Measurements from ENCODE around the gene TMEM236. TPM values are rescaled to one million over a fixed set of nuclear protein-coding genes. Genes with fewer than 3 reads are reported as not detected.

Gene TMEM236
- total RNA-seq, 1 experiment from 2014 or later, result 0.24 TPM

GRCh38 chr10:17737027-17737965, 14.7 kb upstream of the TMEM236 start:
- POLR2A ChIA-PET (ENCODE audit: unreplicated experiment), result no interaction called here
- intact Hi-C loops (cut with micrococcal nuclease; ENCODE audit: unreplicated experiment), result loop anchor here (2.0 to 5.0 kb wide), 3 partner anchors 120 to 478 kb away; partner anchors contain the start of gene HACD1
- H3K4me2 ChIP-seq, result no peak overlapping the region
- no peaks in the 10 kb centered on the region for H3K36me3 ChIP-seq (ENCODE audit: low read depth)
- TF ChIP-seq EZH2 (IDR thresholded peaks at IDR 0.05; ENCODE audit: low read depth), result no peak
- peak; percentile 65 for TF ChIP-seq CTCF (conservative IDR thresholded peaks at IDR 0.05)
- BruUV-seq (replicated peaks), result no TSS peak
- no peaks in the 10 kb centered on the region for H3K9me2 ChIP-seq (ENCODE audit: insufficient read depth)
- H3K9me3 ChIP-seq (ENCODE audit: insufficient read depth, low read depth), result no peaks in the 10 kb centered on the region
- no peaks in the 10 kb centered on the region for H3K79me2 ChIP-seq (ENCODE audit: low read depth)
- no peak overlapping the region for H2AFZ ChIP-seq
- H4K20me1 ChIP-seq (ENCODE audit: insufficient read depth), result no peaks in the 10 kb centered on the region
- no peaks in the 10 kb centered on the region for H3K4me1 ChIP-seq (replicated peaks; ENCODE audit: insufficient read depth)
- no peak overlapping the region for H3K27ac ChIP-seq
- CTCF ChIA-PET, result interaction anchor here (0.6 kb wide), 1 partner anchor 892 kb away, joined by 4 read pairs; no protein-coding TSS in a partner anchor
- no peaks in the 10 kb centered on the region for H3K27me3 ChIP-seq (ENCODE audit: insufficient read depth, low read depth)
- no peak for DNase-seq
- no peak overlapping the region for H3K4me3 ChIP-seq
- H3F3A ChIP-seq (ENCODE audit: insufficient read depth, low read depth), result no peaks in the 10 kb centered on the region

DNA sequence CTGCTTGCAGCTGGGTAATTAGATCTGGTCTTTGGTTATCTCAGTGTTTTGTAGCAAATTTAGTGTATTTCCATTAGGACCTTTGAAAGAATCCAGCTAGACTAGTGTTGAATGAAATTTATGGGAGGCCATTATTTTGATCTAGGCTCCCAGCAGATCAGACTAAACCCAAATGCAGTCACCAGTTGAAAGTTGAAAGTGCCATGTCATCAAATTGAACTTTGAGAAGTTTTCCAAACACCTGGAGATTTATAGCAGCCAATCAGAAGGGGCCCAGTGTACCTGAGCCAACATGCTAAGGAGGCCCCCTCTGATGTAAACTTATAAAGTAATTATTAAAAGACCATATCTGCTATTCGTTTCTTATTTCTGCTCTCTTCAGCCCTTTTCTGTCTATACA, 11.3 kb upstream of the TMEM236 start:
- Histone ChIP-seq H3K4me3 (no peak overlapping the region), H3K27me3 (ENCODE audit: insufficient read depth, low read depth) (no peaks in the 10 kb centered on the region), H3F3A (ENCODE audit: insufficient read depth, low read depth) (no peaks in the 10 kb centered on the region), H4K20me1 (ENCODE audit: insufficient read depth) (no peaks in the 10 kb centered on the region), H3K27ac (no peak overlapping the region), H3K4me2 (no peak overlapping the region), H3K79me2 (ENCODE audit: low read depth) (no peaks in the 10 kb centered on the region), H3K36me3 (ENCODE audit: low read depth) (no peaks in the 10 kb centered on the region), H3K9me3 (ENCODE audit: insufficient read depth, low read depth) (no peaks in the 10 kb centered on the region), H2AFZ (no peak overlapping the region), H3K9me2 (ENCODE audit: insufficient read depth) (no peaks in the 10 kb centered on the region), H3K4me1 (replicated peaks; ENCODE audit: insufficient read depth) (no peaks in the 10 kb centered on the region)
- BruUV-seq (replicated peaks), result no TSS peak
- no peak for DNase-seq
- TF ChIP-seq CTCF (conservative IDR thresholded peaks at IDR 0.05) (no peak), EZH2 (IDR thresholded peaks at IDR 0.05; ENCODE audit: low read depth) (no peak)
- ChIA-PET CTCF (interaction anchor here (0.6 kb wide), 1 partner anchor 399 kb away, joined by 3 read pairs; no protein-coding TSS in a partner anchor), POLR2A (ENCODE audit: unreplicated experiment) (no interaction called here)
- intact Hi-C loops (cut with micrococcal nuclease; ENCODE audit: unreplicated experiment), result loop anchor here (5.0 kb wide), 2 partner anchors 42 to 97 kb away; no protein-coding TSS in a partner anchor

DNA sequence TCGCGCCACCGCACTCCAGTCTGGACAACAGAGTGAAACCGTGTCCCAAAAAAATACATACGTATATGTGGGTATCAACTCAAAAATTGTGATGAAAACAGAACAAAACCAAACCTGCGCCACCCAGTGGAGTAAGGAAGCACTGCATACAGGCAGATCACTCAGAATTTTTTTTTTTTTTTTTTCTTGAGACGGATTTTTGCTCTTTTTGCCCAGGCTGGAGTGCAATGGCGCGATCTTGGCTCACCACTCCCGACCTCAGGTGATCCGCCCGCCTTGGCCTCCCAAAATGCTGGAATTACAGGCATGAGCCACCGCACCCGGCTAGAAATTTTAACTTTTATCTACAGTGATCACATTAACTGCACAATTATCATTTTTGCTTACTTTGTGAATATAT, 9.1 kb upstream of the TMEM236 start:
- H3K79me2 ChIP-seq (ENCODE audit: low read depth), result no peaks in the 10 kb centered on the region
- TF ChIP-seq EZH2 (IDR thresholded peaks at IDR 0.05; ENCODE audit: low read depth) (no peak), CTCF (conservative IDR thresholded peaks at IDR 0.05) (peak; percentile 83)
- H3K4me3 ChIP-seq, result peak overlapping the region; percentile 29; the same call in 1 of the 2 replicates
- H3K9me3 ChIP-seq (ENCODE audit: insufficient read depth, low read depth), result no peaks in the 10 kb centered on the region
- no TSS peak for BruUV-seq (replicated peaks)
- no peaks in the 10 kb centered on the region for H3K27me3 ChIP-seq (ENCODE audit: insufficient read depth, low read depth)
- no peaks in the 10 kb centered on the region for H3K4me1 ChIP-seq (replicated peaks; ENCODE audit: insufficient read depth)
- H3F3A ChIP-seq (ENCODE audit: insufficient read depth, low read depth), result no peaks in the 10 kb centered on the region
- ChIA-PET CTCF (interaction anchor here (0.7 kb wide), 1 partner anchor 474 kb away, joined by 3 read pairs; no protein-coding TSS in a partner anchor), POLR2A (ENCODE audit: unreplicated experiment) (no interaction called here)
- no peaks in the 10 kb centered on the region for H3K36me3 ChIP-seq (ENCODE audit: low read depth)
- peak; percentile 45 to 50 for DNase-seq
- H2AFZ ChIP-seq, result no peak overlapping the region; the same call in 1 of the 2 replicates
- no peak overlapping the region for H3K27ac ChIP-seq
- no peaks in the 10 kb centered on the region for H4K20me1 ChIP-seq (ENCODE audit: insufficient read depth)
- peak overlapping the region; percentile 64 for H3K4me2 ChIP-seq
- intact Hi-C loops (cut with micrococcal nuclease; ENCODE audit: unreplicated experiment), result loop anchor here (5.0 kb wide), 2 partner anchors 39 to 94 kb away; no protein-coding TSS in a partner anchor
- H3K9me2 ChIP-seq (ENCODE audit: insufficient read depth), result no peaks in the 10 kb centered on the region

Data from PC-9 (cell line).